GM19467 (cell line): ENCODE measurements around the gene SSTR5.

ENCODE experiments used
- ATAC-seq: cut with Tn5 transposase; IDR thresholded peaks from one replicate; pipeline ENCODE4 v1.9.1; 2021; ENCODE audit warnings: mild to moderate bottlenecking, moderate library complexity; ENCODE audit not compliant: unreplicated experiment

Gene SSTR5

DNA sequence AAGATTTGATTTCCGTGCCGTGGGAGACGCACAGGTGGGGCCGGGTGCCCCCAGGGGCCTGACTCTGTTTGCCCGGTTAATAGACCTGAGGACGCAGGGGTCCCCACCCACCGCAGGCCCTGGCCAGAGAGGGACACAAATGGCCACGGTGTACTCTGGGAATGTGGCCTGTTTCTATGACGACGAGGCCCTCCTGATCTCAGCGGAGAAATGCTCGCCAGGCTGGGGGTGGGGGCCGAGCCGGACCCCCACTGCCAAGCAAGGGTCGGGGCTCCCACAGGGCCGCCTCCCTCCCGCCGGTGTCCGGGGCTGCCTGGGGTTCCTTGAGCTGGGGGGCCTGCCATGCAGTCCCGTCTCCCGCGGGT is 48.0 kb downstream of the SSTR5 start:
- no peak for ATAC-seq

DNA sequence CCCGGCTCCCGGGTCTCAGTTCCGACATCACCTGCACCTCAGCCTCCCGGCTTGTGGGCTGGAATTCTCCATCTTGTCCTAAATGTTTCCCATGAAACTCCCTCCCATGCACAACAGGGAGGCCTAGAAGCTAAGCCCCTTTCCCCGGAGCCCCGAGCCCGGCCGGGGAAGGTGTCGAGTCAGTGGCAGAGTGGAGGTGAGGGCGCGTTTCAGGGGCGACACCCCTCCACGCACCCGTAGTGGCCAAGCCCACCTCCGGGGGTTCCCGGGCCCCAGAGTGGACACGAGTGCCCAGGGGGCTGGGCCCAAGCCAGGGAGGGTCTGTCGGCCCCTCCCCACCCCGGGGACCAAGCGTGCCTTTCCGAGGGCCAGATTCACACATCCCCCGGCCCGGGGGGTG is 48.5 kb downstream of the SSTR5 start:
- no peak for ATAC-seq

DNA sequence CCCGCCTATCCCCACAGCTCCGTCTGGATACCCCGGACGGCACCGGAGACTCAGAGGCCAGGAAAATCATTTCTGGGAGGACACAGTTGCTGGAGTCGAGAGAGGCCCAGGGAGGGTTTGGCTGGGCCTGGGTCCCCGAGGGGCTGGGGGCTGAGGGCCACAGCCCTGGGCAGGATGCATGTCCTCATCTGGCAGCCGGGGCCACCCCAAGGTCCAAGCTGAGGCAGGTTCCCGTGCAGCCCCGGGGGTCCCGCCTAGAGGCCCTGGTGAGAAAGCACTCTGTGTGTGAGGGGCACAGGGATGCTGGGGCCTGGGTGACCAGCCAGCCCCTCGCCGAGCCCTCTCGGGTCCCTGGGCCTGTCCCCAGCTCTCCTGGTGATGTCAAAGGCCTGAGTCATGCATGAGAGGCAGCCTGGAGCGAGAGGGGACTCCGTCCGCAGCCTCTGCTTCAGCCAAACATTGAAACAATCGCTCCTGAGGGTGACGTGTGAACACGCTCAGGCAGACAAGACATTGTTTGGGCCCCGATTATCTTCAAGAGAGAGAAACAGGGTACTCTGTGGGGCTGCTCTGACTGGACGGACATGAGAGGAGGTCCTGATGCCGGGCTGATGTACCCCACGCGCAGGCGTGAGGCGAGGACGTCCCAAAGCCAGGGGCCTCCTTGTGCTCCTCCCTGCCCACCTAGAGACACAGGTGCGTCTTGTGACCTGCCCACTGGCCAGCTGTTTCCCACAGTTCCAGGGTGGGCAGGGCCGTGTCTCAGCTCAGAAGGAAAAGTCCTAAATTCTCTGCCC is 49.3 kb downstream of the SSTR5 start:
- no peak for ATAC-seq

- ATAC-seq: no peak
These were observed 49.8 kb downstream of the SSTR5 start for GRCh38 chr16:1122398-1122765.

GRCh38 chr16:1123525-1124230 is 51.1 kb downstream of the SSTR5 start:
- ATAC-seq: no peak

DNA sequence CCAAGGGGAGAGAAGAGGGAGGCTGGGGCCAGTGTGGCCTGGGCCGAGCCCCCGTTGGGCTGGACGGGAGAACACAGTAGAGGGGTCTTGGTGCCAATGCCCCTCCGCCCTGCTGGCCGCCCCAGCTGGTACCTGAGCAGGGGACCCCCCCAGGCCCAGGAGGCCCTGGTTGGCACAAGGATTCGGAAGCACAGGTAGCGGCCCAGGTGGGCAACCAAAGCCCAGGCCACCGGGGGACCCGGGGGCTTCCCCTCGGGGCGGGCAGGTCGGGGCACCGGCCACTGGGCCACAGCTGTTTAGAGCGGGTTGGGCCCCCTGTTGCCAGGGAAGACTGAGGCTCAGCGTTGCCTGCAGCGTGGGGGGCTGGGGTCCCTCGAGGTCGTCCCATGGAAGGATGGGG is 51.7 kb downstream of the SSTR5 start:
- ATAC-seq: no peak

DNA sequence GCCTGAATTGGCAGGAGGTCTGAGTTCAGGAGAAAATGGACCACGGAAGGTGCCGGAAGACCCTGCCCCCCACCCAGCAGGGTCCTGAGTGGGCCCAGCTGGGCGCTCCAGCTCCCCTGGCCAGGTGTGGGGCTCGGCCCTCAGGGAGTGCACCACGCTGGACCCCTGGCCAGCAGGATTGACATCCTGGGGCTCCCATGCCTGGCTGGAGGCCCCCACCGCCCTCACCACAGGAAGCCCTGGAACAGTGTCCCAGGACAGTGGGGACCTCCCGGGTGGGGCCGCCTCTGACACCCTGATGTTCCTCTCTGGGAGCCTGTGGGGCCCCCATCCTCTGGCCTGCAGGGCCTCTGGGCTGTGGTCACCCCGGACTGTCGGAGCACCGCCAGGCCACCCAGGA is 52.2 kb downstream of the SSTR5 start:
- no peak for ATAC-seq

DNA sequence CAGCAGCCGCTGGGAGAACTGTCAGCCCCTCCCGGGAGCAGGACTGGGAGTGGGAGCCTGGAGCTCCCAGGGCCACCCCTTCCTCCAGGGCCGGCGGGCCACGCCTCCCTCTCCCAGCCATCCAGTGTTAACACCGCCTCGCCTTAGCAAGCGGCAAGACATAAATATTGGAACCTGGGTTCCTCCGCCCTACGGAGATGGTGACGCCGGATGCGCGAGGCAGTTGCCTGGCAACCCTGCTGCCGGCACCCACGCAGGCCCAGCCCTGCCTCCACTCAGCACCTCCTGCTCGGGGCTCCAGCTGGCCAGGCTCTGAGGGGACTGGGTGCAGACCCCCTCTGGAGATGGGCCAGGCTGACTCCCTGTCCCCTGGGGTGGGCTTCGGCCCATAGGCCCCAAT is 52.9 kb downstream of the SSTR5 start:
- no peak for ATAC-seq

- no peak for ATAC-seq
These were observed 53.5 kb downstream of the SSTR5 start for GRCh38 chr16:1126044-1126443.

DNA sequence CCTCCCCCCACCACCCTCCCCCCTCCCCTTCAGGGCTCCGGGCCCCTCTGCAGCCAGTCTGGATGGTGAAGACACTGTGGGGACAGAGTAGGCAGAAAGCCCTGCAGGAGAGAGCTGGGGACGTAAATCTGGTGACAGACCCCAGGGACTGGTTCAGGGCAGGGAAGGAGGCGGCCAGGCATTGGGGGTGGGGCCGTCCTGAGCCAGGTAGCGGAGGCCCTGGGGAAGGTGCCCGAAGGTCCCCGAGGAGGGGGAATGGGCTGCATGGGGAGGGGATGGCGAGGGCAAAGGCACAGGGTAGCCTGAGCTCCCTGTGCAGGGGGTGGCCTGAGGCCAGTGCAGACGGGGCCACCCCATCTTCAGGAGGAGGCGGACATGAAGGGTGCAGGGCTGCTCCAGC is 54.0 kb downstream of the SSTR5 start:
- no peak for ATAC-seq

- ATAC-seq: no peak
These were observed 54.6 kb downstream of the SSTR5 start for GRCh38 chr16:1127101-1127500.

DNA sequence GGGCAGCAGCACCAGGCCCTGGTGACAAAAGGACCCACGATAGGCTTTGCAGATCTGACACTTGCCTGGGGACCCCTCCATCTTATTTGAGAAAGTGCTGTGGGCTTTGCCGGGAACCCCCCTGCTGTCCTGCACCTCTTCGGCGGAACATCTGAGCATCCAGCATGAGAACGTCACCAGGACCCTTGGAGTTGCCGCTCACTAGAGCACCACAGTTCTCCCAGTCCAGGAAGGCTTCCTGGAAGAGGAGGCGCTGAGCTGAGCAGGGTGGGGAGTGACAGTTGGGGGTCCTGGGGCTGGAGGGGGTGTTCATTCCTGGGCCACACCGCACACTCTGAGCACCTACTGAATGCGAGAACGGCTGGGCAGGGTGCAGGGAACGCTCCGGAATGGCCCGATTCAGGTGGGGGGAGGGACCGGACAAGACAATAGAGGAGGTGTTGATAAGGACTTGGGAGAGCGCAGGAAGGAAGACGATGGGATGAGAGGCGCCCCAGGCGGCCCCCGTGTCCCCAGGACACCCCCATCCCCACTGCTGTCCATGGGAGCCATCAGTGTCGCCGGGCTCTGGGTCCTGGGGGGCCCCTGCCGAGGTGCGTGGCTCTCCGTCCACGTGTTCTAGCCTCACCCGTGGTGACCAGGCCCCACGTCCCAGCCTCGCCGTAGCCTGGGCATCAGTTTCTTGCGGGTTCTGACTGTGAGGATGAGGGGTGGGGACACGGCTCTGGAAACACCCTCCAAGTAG is 55.6 kb downstream of the SSTR5 start:
- no peak for ATAC-seq

- ATAC-seq: no peak
These were observed 56.8 kb downstream of the SSTR5 start for GRCh38 chr16:1129106-1129960.

- no peak for ATAC-seq
These were observed 57.8 kb downstream of the SSTR5 start for GRCh38 chr16:1130382-1130781.
